Measurements from ENCODE around the gene XPNPEP2.

- TF ChIP-seq, protein P1, sequence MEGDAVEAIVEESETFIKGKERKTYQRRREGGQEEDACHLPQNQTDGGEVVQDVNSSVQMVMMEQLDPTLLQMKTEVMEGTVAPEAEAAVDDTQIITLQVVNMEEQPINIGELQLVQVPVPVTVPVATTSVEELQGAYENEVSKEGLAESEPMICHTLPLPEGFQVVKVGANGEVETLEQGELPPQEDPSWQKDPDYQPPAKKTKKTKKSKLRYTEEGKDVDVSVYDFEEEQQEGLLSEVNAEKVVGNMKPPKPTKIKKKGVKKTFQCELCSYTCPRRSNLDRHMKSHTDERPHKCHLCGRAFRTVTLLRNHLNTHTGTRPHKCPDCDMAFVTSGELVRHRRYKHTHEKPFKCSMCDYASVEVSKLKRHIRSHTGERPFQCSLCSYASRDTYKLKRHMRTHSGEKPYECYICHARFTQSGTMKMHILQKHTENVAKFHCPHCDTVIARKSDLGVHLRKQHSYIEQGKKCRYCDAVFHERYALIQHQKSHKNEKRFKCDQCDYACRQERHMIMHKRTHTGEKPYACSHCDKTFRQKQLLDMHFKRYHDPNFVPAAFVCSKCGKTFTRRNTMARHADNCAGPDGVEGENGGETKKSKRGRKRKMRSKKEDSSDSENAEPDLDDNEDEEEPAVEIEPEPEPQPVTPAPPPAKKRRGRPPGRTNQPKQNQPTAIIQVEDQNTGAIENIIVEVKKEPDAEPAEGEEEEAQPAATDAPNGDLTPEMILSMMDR (conservative IDR thresholded peaks at IDR 0.05 in 1 of 2, IDR thresholded peaks at IDR 0.05 in 1 of 2; ENCODE audit: extremely low read depth in 1 of 2, insufficient read depth in 1 of 2, low read depth in 1 of 2, low read length in 2 of 2): no peak
- TF ChIP-seq EZH2 (IDR thresholded peaks at IDR 0.05; ENCODE audit: borderline replicate concordance, low read length): no peak
Measured at GRCh38 chrX:129780441-129781105, 41.8 kb downstream of the XPNPEP2 start.

Data from mammary epithelial cell (primary cell).